Pancreas (tissue), 10 donors: Measurements from ENCODE around the gene TRIM34. TPM values are rescaled to one million over a fixed set of nuclear protein-coding genes. Genes with fewer than 3 reads are reported as not detected.
"Not testable (repeated sequence)": the region's sequence is repeated elsewhere in the genome, so short reads cannot be mapped to it uniquely, and the experiment has no call there.

Experiments used
- ATAC-seq, 4 donors: fragments of 200-7000 bp; cut with Tn5 transposase; one replicate each; pipeline versions ENCODE4 v1.8.0 to v1.9.1; 2020; ENCODE audit warnings: mild to moderate bottlenecking in 4 of 4, moderate library complexity in 4 of 4
- DNase-seq, 6 donors: peaks; one replicate each; pipeline ENCODE4 v3.0.0-alpha.2; 2020
- FAIRE-seq: peaks from 2 replicates; lab custom pipeline; 2012; peaks lifted over from hg19 to GRCh38; lab: Jason Lieb, UNC
- H3K27ac ChIP-seq, 4 donors: fragments of 200-600 bp; sonication (generic); 1 replicate in 3 of 4; 2 replicates in 1 of 4; pipeline versions ENCODE4 v1.5.0 to v1.8.0; 2020
- H3K27me3 ChIP-seq, 4 donors: fragments of 200-600 bp; one replicate each; pipeline ENCODE4 v1.8.0; 2021
- H3K36me3 ChIP-seq, 3 donors: fragments of 200-600 bp; sonication (generic) in 1 of 3; one replicate each; pipeline versions ENCODE4 v1.5.0 to v1.8.0; 2020 to 2021
- H3K4me1 ChIP-seq, 3 donors: fragments of 200-600 bp; one replicate each; pipeline ENCODE4 v1.8.0; 2021
- H3K4me3 ChIP-seq, 4 donors: fragments of 200-600 bp; sonication (generic) in 2 of 4; one replicate each; pipeline versions ENCODE4 v1.5.0 to v1.8.0; 2020 to 2021
- H3K9me3 ChIP-seq, 4 donors: fragments of 200-600 bp; one replicate each; pipeline ENCODE4 v1.8.0; 2021
- WGBS, 2 donors: extraction: QIAGEN DNeasy Blood & Tissue Kit; methylation state at CpG; one replicate each; pipeline ENCODE4 v1.1.7; 2013; 5-methylcytosine and 5-hydroxymethylcytosine counted together
- intact Hi-C, 3 donors: fragments of 100-400 bp; cut with DNase I; formaldehyde crosslinking; loops; one replicate each; pipeline versions ENCODE4 v1.11.1 to v1.14.2; 2022
- polyA plus RNA-seq, 2 donors: library from polyadenylated mRNA; stranded (reverse); fragments of 200-250 nt; gene quantifications; one replicate each; pipeline ENCODE4 v1.2.3, GENCODE V29; 2013
- total RNA-seq, 6 donors: library from RNA; stranded (reverse); fragmentation: NEBNext Ultra II Directional in 4 of 6; extraction: Animal tissue kit (Norgen Biotek cat#: 25700) in 4 of 6; gene quantifications; one replicate each; pipeline versions ENCODE4 v1.2.1 to v1.2.4, GENCODE V29; 2021 to 2023
- TF ChIP-seq, protein P1 (sequence below), 4 donors: fragments of 200-600 bp; sonication (generic) in 3 of 4; IDR thresholded peaks; one replicate each; pipeline versions ENCODE4 v1.5.0 to v1.8.0; 2021; ENCODE audit warnings: antibody characterized with exemption in 4 of 4
- donor health status: healthy with polysubstance abuse.
- donor health status: DM: no; HTN: no; CAD: no; lungs with moderate emphysema.
- donor health status: DM: no; HTN: no; CAD: no.
- donor health status: control.
- donor health status: control.
- donor health status: Bipolar disorder and iron deficiency.
- donor health status: DM: yes; HTN: yes; CAD: no.
- donor health status: DM: no; HTN: no; CAD: no.
- donor health status: DM: no; HTN: no; CAD: no.
- donor health status: DM: yes; HTN: yes; CAD: no.

The TRIM34 gene
- total and polyA plus RNA-seq, 8 donors: 0.54 to 5.6 (median 1.6) TPM

DNA sequence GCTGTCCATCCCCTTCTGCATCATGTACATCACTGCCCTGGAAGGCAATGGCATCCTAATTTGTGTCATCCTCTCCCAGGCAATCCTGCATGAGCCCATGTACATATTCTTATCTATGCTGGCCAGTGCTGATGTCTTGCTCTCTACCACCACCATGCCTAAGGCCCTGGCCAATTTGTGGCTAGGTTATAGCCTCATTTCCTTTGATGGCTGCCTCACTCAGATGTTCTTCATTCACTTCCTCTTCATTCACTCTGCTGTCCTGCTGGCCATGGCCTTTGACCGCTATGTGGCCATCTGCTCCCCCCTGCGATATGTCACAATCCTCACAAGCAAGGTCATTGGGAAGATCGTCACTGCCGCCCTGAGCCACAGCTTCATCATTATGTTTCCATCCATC, 43.8 kb upstream of the TRIM34 start:
- Histone ChIP-seq H3K27me3 (no peaks in the 10 kb centered on the region), H3K4me3 (no peak overlapping the region), H3K36me3 (no peaks in the 10 kb centered on the region), H3K9me3 (no peaks in the 10 kb centered on the region), H3K27ac (no peak overlapping the region), H3K4me1 (no peaks in the 10 kb centered on the region)
- ATAC-seq (no peak), FAIRE-seq (no peak), DNase-seq (no peak)
- intact Hi-C loops: no loop called here
- 76 to 85% methylated on average over 4 of the region's 4 CpGs for WGBS, 2 donors
- TF ChIP-seq, protein P1, sequence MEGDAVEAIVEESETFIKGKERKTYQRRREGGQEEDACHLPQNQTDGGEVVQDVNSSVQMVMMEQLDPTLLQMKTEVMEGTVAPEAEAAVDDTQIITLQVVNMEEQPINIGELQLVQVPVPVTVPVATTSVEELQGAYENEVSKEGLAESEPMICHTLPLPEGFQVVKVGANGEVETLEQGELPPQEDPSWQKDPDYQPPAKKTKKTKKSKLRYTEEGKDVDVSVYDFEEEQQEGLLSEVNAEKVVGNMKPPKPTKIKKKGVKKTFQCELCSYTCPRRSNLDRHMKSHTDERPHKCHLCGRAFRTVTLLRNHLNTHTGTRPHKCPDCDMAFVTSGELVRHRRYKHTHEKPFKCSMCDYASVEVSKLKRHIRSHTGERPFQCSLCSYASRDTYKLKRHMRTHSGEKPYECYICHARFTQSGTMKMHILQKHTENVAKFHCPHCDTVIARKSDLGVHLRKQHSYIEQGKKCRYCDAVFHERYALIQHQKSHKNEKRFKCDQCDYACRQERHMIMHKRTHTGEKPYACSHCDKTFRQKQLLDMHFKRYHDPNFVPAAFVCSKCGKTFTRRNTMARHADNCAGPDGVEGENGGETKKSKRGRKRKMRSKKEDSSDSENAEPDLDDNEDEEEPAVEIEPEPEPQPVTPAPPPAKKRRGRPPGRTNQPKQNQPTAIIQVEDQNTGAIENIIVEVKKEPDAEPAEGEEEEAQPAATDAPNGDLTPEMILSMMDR (IDR thresholded peaks at IDR 0.05): no peak

DNA sequence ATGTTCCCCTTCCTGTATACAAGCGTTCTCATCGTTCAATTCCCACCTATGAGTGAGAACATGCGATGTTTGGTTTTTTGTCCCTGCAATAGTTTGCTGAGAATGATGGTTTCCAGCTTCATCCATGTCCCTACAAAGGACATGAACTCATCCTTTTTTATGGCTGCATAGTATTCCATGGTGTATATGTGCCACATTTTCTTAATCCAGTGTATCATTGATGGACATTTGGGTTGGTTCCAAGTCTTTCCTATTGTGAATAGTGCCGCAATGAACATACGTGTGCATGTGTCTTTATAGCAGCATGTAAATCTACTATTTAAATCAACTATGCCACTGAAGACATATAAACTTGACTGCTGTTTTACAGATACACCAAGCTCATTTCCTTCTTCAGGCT, 40.3 kb upstream of the TRIM34 start:
- intact Hi-C loops, FAIRE-seq, H3K4me3 ChIP-seq, H3K4me1 ChIP-seq, H3K27me3 ChIP-seq, H3K36me3 ChIP-seq, ATAC-seq, DNase-seq, H3K9me3 ChIP-seq, H3K27ac ChIP-seq: not testable (repeated sequence)
- WGBS, 2 donors: 70 to 90% methylated on average over 5 of the region's 5 CpGs

DNA sequence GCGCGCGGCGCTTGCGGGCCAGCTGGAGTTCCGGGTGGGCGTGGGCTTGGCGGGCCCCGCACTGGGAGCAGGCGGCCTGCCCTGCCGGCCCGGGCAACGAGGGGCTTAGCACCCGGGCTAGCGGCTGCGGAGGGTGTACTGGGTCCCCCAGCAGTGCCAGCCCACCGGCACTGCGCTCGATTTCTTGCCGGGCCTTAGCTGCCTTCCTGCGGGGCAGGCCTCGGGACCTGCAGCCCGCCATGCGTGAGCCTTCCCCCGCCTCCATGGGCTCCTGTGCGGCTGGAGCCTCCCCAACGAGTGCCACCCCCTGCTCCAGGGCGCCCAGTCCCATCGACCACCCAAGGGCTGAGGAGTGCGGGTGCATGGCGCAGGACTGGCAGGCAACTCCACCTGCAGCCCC, 34.9 kb upstream of the TRIM34 start:
- FAIRE-seq, intact Hi-C loops, H3K9me3 ChIP-seq, H3K27ac ChIP-seq, H3K27me3 ChIP-seq, H3K4me3 ChIP-seq, H3K36me3 ChIP-seq, H3K4me1 ChIP-seq, ATAC-seq: not testable (repeated sequence)
- WGBS, 2 donors: 95 to 96% methylated on average over 29 to 31 of the region's 31 CpGs
- DNase-seq: peak in 1 of 6 donors; percentile 52

DNA sequence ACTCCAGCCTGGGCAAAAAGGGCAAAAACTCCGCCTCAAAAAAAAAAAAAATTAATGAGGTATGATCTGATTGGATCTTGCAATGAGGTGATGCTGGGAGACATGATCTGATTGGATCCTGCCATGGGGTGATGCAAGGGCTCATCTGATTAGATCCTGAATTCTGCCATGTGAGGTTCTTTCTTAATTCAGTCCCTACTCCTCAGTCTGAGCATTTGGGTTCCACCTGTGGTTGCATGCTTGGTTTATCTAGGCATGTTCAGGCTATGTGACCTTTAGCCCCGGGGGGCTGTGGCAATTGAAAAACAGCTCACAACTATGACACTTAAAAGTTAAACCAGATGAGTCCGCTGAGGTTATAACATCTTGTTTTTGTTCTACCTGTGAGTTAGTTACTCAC, 33.2 kb upstream of the TRIM34 start:
- DNase-seq (no peak), ATAC-seq (no peak), FAIRE-seq (no peak)
- WGBS, 2 donors: 66 to 70% methylated on average over 3 of the region's 3 CpGs
- H3K27ac ChIP-seq: no peak overlapping the region
- intact Hi-C loops: no loop called here
- H3K36me3 ChIP-seq: no peaks in the 10 kb centered on the region
- H3K27me3 ChIP-seq: no peaks in the 10 kb centered on the region
- TF ChIP-seq, protein P1 (IDR thresholded peaks at IDR 0.05): no peak
- no peaks in the 10 kb centered on the region for H3K9me3 ChIP-seq
- H3K4me3 ChIP-seq: no peak overlapping the region
- H3K4me1 ChIP-seq: no peaks in the 10 kb centered on the region

DNA sequence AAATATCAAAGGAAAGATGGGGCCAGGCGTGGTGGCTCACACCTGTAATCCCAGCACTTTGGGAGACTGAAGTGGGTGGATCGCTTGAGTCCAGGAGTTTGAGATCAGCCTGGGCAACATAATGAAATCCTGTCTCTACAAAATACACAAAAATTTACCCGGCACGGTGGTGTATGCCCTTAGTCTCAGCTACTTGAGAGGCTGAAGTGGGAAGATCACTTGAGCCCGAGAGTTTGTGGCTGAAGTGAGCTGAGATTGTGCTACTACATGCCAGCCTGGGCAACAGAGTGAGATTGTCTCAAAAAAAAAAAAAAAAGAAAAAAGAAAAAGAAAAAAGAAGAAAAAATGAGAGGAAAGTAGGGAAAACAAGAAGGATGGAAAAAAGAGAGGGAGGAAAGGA, 32.2 kb upstream of the TRIM34 start:
- Histone ChIP-seq H3K36me3 (no peaks in the 10 kb centered on the region), H3K4me3 (no peak overlapping the region), H3K9me3 (no peaks in the 10 kb centered on the region), H3K4me1 (peaks cover 0 to 6% (median 0%) of the 10 kb centered on the region in 3 donors), H3K27me3 (no peaks in the 10 kb centered on the region), H3K27ac (no peak overlapping the region)
- ATAC-seq (no peak), DNase-seq (no peak), FAIRE-seq (no peak)
- TF ChIP-seq, protein P1 (IDR thresholded peaks at IDR 0.05): no peak
- intact Hi-C loops: no loop called here
- 79 to 82% methylated on average over 5 of the region's 5 CpGs for WGBS, 2 donors

DNA sequence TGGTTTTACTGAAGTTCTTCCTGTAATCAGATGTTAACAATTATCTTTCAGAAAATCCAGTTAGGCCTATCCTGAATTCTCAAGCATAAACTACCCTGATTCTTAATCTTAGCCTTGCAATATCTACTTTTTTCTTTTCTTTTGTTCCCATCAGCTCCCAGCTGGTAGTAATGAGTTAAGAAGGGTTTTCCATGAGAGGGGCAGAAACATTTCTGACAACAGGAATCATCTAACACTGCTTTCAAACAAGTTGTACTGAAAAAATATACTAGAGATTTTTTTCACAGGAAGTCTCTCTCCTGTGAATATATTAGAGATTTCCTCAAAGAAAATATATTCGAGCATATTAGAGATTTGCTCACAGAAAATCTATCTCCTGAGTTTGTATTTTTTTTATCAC, 31.7 kb upstream of the TRIM34 start:
- no peak for FAIRE-seq
- 22% methylated on average over 1 of the region's 1 CpG for WGBS, 2 donors
- no peak overlapping the region for H3K27ac ChIP-seq
- no peaks in the 10 kb centered on the region for H3K27me3 ChIP-seq
- TF ChIP-seq, protein P1 (IDR thresholded peaks at IDR 0.05): no peak
- no peak for DNase-seq
- peaks cover under 1 to 7% (median 5%) of the 10 kb centered on the region in 3 donors for H3K4me1 ChIP-seq
- intact Hi-C loops: no loop called here
- H3K9me3 ChIP-seq: no peaks in the 10 kb centered on the region
- no peak overlapping the region for H3K4me3 ChIP-seq
- no peak for ATAC-seq
- H3K36me3 ChIP-seq: no peaks in the 10 kb centered on the region
